ENCODE measurements around the gene ARSK. TPM values are rescaled to one million over a fixed set of nuclear protein-coding genes. Genes with fewer than 3 reads are reported as not detected.

Gene ARSK, protein sequence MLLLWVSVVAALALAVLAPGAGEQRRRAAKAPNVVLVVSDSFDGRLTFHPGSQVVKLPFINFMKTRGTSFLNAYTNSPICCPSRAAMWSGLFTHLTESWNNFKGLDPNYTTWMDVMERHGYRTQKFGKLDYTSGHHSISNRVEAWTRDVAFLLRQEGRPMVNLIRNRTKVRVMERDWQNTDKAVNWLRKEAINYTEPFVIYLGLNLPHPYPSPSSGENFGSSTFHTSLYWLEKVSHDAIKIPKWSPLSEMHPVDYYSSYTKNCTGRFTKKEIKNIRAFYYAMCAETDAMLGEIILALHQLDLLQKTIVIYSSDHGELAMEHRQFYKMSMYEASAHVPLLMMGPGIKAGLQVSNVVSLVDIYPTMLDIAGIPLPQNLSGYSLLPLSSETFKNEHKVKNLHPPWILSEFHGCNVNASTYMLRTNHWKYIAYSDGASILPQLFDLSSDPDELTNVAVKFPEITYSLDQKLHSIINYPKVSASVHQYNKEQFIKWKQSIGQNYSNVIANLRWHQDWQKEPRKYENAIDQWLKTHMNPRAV
- 7.7 and 8.0 TPM in 2 replicates for polyA plus RNA-seq (2013)

DNA sequence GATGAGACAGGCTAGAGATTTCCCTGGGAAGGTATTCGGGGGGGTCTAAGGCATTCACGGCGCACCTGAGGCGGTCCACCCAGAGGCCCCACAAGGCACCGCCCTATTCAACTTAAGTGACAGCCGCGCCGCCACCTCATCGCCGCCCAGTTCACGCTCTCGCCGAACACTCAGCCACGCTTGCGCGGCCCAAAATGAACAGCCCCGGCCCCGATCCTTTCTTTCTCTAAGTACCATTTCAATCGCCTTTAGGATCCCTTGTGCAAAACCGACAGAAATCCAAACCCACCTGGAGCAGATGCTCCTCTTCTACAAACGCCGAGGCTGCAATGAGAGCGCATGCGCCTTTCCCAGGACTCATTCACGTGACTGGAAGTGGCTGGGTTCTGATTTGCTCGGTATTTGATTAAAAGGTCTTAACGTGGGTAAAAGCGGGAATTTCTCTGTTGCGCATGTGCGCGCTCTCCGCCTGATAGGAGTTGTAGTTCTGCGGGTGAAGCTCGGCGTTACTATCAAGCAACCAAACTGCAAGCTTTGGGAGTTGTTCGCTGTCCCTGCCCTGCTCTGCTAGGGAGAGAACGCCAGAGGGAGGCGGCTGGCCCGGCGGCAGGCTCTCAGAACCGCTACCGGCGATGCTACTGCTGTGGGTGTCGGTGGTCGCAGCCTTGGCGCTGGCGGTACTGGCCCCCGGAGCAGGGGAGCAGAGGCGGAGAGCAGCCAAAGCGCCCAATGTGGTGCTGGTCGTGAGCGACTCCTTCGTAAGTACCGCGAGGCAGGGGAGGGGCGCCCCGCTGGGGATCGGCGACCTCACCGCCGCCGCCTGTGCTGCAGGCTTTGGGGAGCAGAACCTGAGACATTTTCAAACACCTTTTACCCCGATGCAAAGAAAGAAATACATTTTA, at the start of gene ARSK, which contains the start of gene SKIC3:
Gene ARSK (plus strand): TSS at position 455 of the 902 bp plus-strand sequence. CDS start 178 bp downstream, at position 633.
Gene SKIC3 (minus strand): TSS at position 331 of the 902 bp plus-strand sequence. CDS start 7,827 bp downstream, outside the sequence.
- Histone ChIP-seq H2AFZ (ENCODE audit: insufficient read depth, low read length, poor library complexity) (peak within 1 kb of the TSS; percentile 85), H3K9me3 (ENCODE audit: insufficient read depth, low read depth, low read length) (no peaks in the 10 kb centered on the region), H4K8ac (ENCODE audit: low read depth, low read length) (peak within 1 kb of the TSS; percentile 91), H3K27ac (ENCODE audit: low read depth, low read length) (peak within 1 kb of the TSS; percentile 63), H3K18ac (ENCODE audit: low read length) (peak within 1 kb of the TSS; percentile 54), H3K79me1 (ENCODE audit: low read length) (peaks cover 9% of the 10 kb centered on the region), H3K36me3 (ENCODE audit: control insufficient read depth in 1 of 2, insufficient read depth in 2 of 2, low read length in 2 of 2) (no peaks in the 10 kb centered on the region), H3K4me3 (ENCODE audit: low read depth, low read length) (peak within 1 kb of the TSS; percentile 90), H3K4me2 (ENCODE audit: low read length) (peak within 1 kb of the TSS; percentile 83), H3K79me2 (ENCODE audit: control insufficient read depth, insufficient read depth, low read length, poor library complexity) (peaks cover 3% of the 10 kb centered on the region), H3K9ac (ENCODE audit: low read length) (peak within 1 kb of the TSS; percentile 89), H2BK120ac (ENCODE audit: insufficient read depth, low read length, poor library complexity) (peak within 1 kb of the TSS; percentile 52), H2BK5ac (ENCODE audit: low read depth, low read length, poor library complexity) (peak within 1 kb of the TSS; percentile 62), H2BK12ac (ENCODE audit: low read length) (no peak within 1 kb of the TSS), H3K23ac (ENCODE audit: low read length) (no peak within 1 kb of the TSS), H3K14ac (ENCODE audit: low read length) (peak within 1 kb of the TSS; percentile 72), H3K4ac (ENCODE audit: low read depth, low read length) (peak within 1 kb of the TSS; percentile 79), H3K27me3 (ENCODE audit: insufficient read depth, low read length) (no peaks in the 10 kb centered on the region), H2AK5ac (ENCODE audit: low read length) (peak within 1 kb of the TSS; percentile 35), H4K91ac (ENCODE audit: low read depth, low read length) (peak within 1 kb of the TSS; percentile 82), H4K12ac (ENCODE audit: low read depth, low read length) (peak within 1 kb of the TSS; percentile 88), H3K4me1 (ENCODE audit: control insufficient read depth in 1 of 2, insufficient read depth in 2 of 2, low read length in 2 of 2) (peaks cover 5 to 6% of the 10 kb centered on the region in 2 experiments)
- WGBS (ENCODE audit: extremely low coverage, insufficient coverage, insufficient read length) = no CpG with 5 or more reads among the region's 63 CpGs
- DNase-seq = peak; percentile 97 to 100

DNA sequence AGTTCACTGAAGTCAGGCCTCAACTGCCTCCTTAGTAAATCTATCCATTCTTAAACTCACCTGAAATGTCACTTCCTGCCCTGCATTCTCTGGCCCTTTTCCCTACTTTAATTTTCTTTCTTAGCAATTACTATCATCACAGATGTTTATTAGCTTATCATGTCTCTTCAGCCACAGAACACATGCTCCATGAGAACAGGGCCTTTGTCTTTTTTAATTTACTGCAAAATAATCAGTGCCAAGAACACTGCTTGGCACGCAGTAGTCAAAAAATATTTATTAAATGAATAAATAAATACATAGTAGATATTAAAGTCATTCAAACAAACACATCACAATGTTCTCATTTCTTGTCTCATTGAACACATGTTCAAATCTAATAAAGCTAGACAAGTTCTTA, 46.4 kb upstream of the ARSK start:
- Histone ChIP-seq H3K27ac (ENCODE audit: low read depth, low read length) (no peak overlapping the region), H4K8ac (ENCODE audit: low read depth, low read length) (no peak overlapping the region), H2AFZ (ENCODE audit: insufficient read depth, low read length, poor library complexity) (no peak overlapping the region), H2BK120ac (ENCODE audit: insufficient read depth, low read length, poor library complexity) (no peak overlapping the region), H3K14ac (ENCODE audit: low read length) (no peak overlapping the region), H2BK12ac (ENCODE audit: low read length) (no peak overlapping the region), H4K91ac (ENCODE audit: low read depth, low read length) (no peak overlapping the region), H3K36me3 (ENCODE audit: control insufficient read depth in 1 of 2, insufficient read depth in 2 of 2, low read length in 2 of 2) (peaks cover 5 to 8% of the 10 kb centered on the region in 2 experiments), H3K9me3 (ENCODE audit: insufficient read depth, low read depth, low read length) (no peaks in the 10 kb centered on the region), H3K4ac (ENCODE audit: low read depth, low read length) (no peak overlapping the region), H4K12ac (ENCODE audit: low read depth, low read length) (no peak overlapping the region), H3K79me2 (ENCODE audit: control insufficient read depth, insufficient read depth, low read length, poor library complexity) (no peaks in the 10 kb centered on the region), H3K18ac (ENCODE audit: low read length) (no peak overlapping the region), H3K4me1 (ENCODE audit: control insufficient read depth in 1 of 2, insufficient read depth in 2 of 2, low read length in 2 of 2) (no peaks in the 10 kb centered on the region), H2AK5ac (ENCODE audit: low read length) (no peak overlapping the region), H2BK5ac (ENCODE audit: low read depth, low read length, poor library complexity) (no peak overlapping the region), H3K23ac (ENCODE audit: low read length) (no peak overlapping the region), H3K27me3 (ENCODE audit: insufficient read depth, low read length) (no peaks in the 10 kb centered on the region), H3K9ac (ENCODE audit: low read length) (no peak overlapping the region), H3K79me1 (ENCODE audit: low read length) (no peaks in the 10 kb centered on the region), H3K4me3 (ENCODE audit: low read depth, low read length) (no peak overlapping the region), H3K4me2 (ENCODE audit: low read length) (no peak overlapping the region)
- no CpG with 5 or more reads among the region's 1 CpG for WGBS (ENCODE audit: extremely low coverage, insufficient coverage, insufficient read length)
- no peak for DNase-seq

DNA sequence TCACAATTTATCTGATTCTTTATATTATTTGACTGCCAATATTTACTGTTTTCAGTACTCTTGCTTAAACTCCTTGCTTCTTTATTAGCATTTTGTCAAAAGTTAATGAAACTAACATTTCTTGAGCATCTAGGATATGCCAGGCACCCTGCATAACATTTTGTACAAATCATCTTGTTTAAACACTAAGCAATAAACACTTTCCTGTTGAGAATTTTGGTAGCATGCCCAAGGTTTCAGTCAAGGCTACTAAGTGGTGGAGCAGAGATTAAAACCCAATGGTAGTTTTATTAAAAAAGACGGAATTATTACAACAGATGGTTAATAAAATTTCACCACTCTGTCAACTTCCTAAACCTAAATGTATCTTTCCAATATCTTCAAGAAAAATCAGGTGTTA, 43.3 kb upstream of the ARSK start:
- H2AFZ ChIP-seq (ENCODE audit: insufficient read depth, low read length, poor library complexity) = no peak overlapping the region
- peaks cover 3 to 10% of the 10 kb centered on the region in 2 experiments for H3K36me3 ChIP-seq (ENCODE audit: control insufficient read depth in 1 of 2, insufficient read depth in 2 of 2, low read length in 2 of 2)
- no CpG with 5 or more reads among the region's 1 CpG for WGBS (ENCODE audit: extremely low coverage, insufficient coverage, insufficient read length)
- H4K8ac ChIP-seq (ENCODE audit: low read depth, low read length) = no peak overlapping the region
- H3K4me3 ChIP-seq (ENCODE audit: low read depth, low read length) = no peak overlapping the region
- no peak overlapping the region for H2BK120ac ChIP-seq (ENCODE audit: insufficient read depth, low read length, poor library complexity)
- H3K4me2 ChIP-seq (ENCODE audit: low read length) = no peak overlapping the region
- no peak overlapping the region for H3K27ac ChIP-seq (ENCODE audit: low read depth, low read length)
- no peak overlapping the region for H4K12ac ChIP-seq (ENCODE audit: low read depth, low read length)
- no peaks in the 10 kb centered on the region for H3K79me2 ChIP-seq (ENCODE audit: control insufficient read depth, insufficient read depth, low read length, poor library complexity)
- H2BK12ac ChIP-seq (ENCODE audit: low read length) = no peak overlapping the region
- H3K9ac ChIP-seq (ENCODE audit: low read length) = no peak overlapping the region
- H3K27me3 ChIP-seq (ENCODE audit: insufficient read depth, low read length) = no peaks in the 10 kb centered on the region
- H3K9me3 ChIP-seq (ENCODE audit: insufficient read depth, low read depth, low read length) = no peaks in the 10 kb centered on the region
- H2BK5ac ChIP-seq (ENCODE audit: low read depth, low read length, poor library complexity) = no peak overlapping the region
- H4K91ac ChIP-seq (ENCODE audit: low read depth, low read length) = no peak overlapping the region
- H3K4ac ChIP-seq (ENCODE audit: low read depth, low read length) = no peak overlapping the region
- H3K79me1 ChIP-seq (ENCODE audit: low read length) = no peaks in the 10 kb centered on the region
- H2AK5ac ChIP-seq (ENCODE audit: low read length) = no peak overlapping the region
- no peak overlapping the region for H3K23ac ChIP-seq (ENCODE audit: low read length)
- no peak overlapping the region for H3K18ac ChIP-seq (ENCODE audit: low read length)
- no peaks in the 10 kb centered on the region for H3K4me1 ChIP-seq (ENCODE audit: control insufficient read depth in 1 of 2, insufficient read depth in 2 of 2, low read length in 2 of 2)
- DNase-seq = no peak
- H3K14ac ChIP-seq (ENCODE audit: low read length) = no peak overlapping the region

DNA sequence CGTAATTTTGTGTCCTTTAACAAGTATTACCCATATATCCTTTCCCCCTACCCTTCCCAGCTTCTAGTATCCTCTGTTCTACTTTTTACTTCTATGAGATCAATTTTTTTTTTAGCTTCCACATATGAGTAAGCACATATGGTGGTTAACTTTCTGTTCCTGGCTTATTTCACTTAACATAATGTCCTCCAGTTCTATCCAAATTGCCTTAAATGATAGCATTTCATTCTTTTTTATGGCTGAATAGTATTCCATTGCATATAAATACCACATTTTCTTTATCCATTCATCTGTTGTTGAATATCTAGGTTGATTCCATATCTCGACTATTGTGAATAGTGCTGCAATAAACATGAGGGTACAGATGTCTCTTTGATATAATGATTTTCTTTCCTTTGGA, 36.5 kb upstream of the ARSK start:
- peaks cover 0 to 7% of the 10 kb centered on the region in 2 experiments for H3K36me3 ChIP-seq (ENCODE audit: control insufficient read depth in 1 of 2, insufficient read depth in 2 of 2, low read length in 2 of 2)
- H3K23ac ChIP-seq (ENCODE audit: low read length) = no peak overlapping the region
- H2BK5ac ChIP-seq (ENCODE audit: low read depth, low read length, poor library complexity) = no peak overlapping the region
- H3K9ac ChIP-seq (ENCODE audit: low read length) = no peak overlapping the region
- H3K18ac ChIP-seq (ENCODE audit: low read length) = no peak overlapping the region
- H2BK12ac ChIP-seq (ENCODE audit: low read length) = no peak overlapping the region
- no peaks in the 10 kb centered on the region for H3K9me3 ChIP-seq (ENCODE audit: insufficient read depth, low read depth, low read length)
- no peak for DNase-seq
- no peaks in the 10 kb centered on the region for H3K4me1 ChIP-seq (ENCODE audit: control insufficient read depth in 1 of 2, insufficient read depth in 2 of 2, low read length in 2 of 2)
- H2AFZ ChIP-seq (ENCODE audit: insufficient read depth, low read length, poor library complexity) = no peak overlapping the region
- no peak overlapping the region for H3K14ac ChIP-seq (ENCODE audit: low read length)
- H2BK120ac ChIP-seq (ENCODE audit: insufficient read depth, low read length, poor library complexity) = no peak overlapping the region
- no peaks in the 10 kb centered on the region for H3K27me3 ChIP-seq (ENCODE audit: insufficient read depth, low read length)
- H2AK5ac ChIP-seq (ENCODE audit: low read length) = no peak overlapping the region
- H3K79me2 ChIP-seq (ENCODE audit: control insufficient read depth, insufficient read depth, low read length, poor library complexity) = no peaks in the 10 kb centered on the region
- H4K12ac ChIP-seq (ENCODE audit: low read depth, low read length) = no peak overlapping the region
- no peak overlapping the region for H4K91ac ChIP-seq (ENCODE audit: low read depth, low read length)
- H3K27ac ChIP-seq (ENCODE audit: low read depth, low read length) = no peak overlapping the region
- H3K4ac ChIP-seq (ENCODE audit: low read depth, low read length) = no peak overlapping the region
- H3K4me2 ChIP-seq (ENCODE audit: low read length) = no peak overlapping the region
- H3K4me3 ChIP-seq (ENCODE audit: low read depth, low read length) = no peak overlapping the region
- H4K8ac ChIP-seq (ENCODE audit: low read depth, low read length) = no peak overlapping the region
- H3K79me1 ChIP-seq (ENCODE audit: low read length) = no peaks in the 10 kb centered on the region
- no CpG with 5 or more reads among the region's 2 CpGs for WGBS (ENCODE audit: extremely low coverage, insufficient coverage, insufficient read length)
